Measurements from ENCODE around the gene CRYBG3. TPM values are rescaled to one million over a fixed set of nuclear protein-coding genes. Genes with fewer than 3 reads are reported as not detected.

The CRYBG3 gene
- total RNA-seq, 1 donor, result 22.9 TPM

GRCh38 chr3:97916576-97916975, 94.8 kb downstream of the CRYBG3 start:
- TF ChIP-seq CTCF (IDR thresholded peaks at IDR 0.05; ENCODE audit: insufficient read depth, low read depth, low read length), result no peak
- H3K4me3 ChIP-seq (ENCODE audit: low read depth, low read length), result no peak overlapping the region
- DNase-seq (ENCODE audit: low read depth), result no peak

- no peak for TF ChIP-seq CTCF (IDR thresholded peaks at IDR 0.05; ENCODE audit: insufficient read depth, low read depth, low read length)
- peak; percentile 48 for DNase-seq (ENCODE audit: low read depth)
- H3K4me3 ChIP-seq (ENCODE audit: low read depth, low read length), result no peak overlapping the region
Observed at GRCh38 chr3:97917813-97918536, 96.2 kb downstream of the CRYBG3 start.

- no peak overlapping the region for H3K4me3 ChIP-seq (ENCODE audit: low read depth, low read length)
- no peak for TF ChIP-seq CTCF (IDR thresholded peaks at IDR 0.05; ENCODE audit: insufficient read depth, low read depth, low read length)
- peak; percentile 66 for DNase-seq (ENCODE audit: low read depth)
Observed at GRCh38 chr3:97927704-97928103, 105.9 kb downstream of the CRYBG3 start.

GRCh38 chr3:97928986-97929385, 107.2 kb downstream of the CRYBG3 start:
- H3K4me3 ChIP-seq (ENCODE audit: low read depth, low read length), result no peak overlapping the region
- no peak for TF ChIP-seq CTCF (IDR thresholded peaks at IDR 0.05; ENCODE audit: insufficient read depth, low read depth, low read length)
- no peak for DNase-seq (ENCODE audit: low read depth)

GRCh38 chr3:97930018-97930417, 108.2 kb downstream of the CRYBG3 start:
- H3K4me3 ChIP-seq (ENCODE audit: low read depth, low read length), result no peak overlapping the region
- TF ChIP-seq CTCF (IDR thresholded peaks at IDR 0.05; ENCODE audit: insufficient read depth, low read depth, low read length), result no peak
- DNase-seq (ENCODE audit: low read depth), result peak; percentile 21

- no peak overlapping the region for H3K4me3 ChIP-seq (ENCODE audit: low read depth, low read length)
- DNase-seq (ENCODE audit: low read depth), result no peak
- TF ChIP-seq CTCF (IDR thresholded peaks at IDR 0.05; ENCODE audit: insufficient read depth, low read depth, low read length), result no peak
Observed at GRCh38 chr3:97931218-97931617, 109.4 kb downstream of the CRYBG3 start.

- peak; percentile 56 for DNase-seq (ENCODE audit: low read depth)
- no peak for TF ChIP-seq CTCF (IDR thresholded peaks at IDR 0.05; ENCODE audit: insufficient read depth, low read depth, low read length)
- H3K4me3 ChIP-seq (ENCODE audit: low read depth, low read length), result no peak overlapping the region
Observed at GRCh38 chr3:97932387-97932801, 110.6 kb downstream of the CRYBG3 start.

All from fibroblast of villous mesenchyme (primary cell).